DND-41 (cell line): ENCODE data around the gene DENND1C.
"Not testable (repeated sequence)": the region's sequence is repeated elsewhere in the genome, so short reads cannot be mapped to it uniquely, and the experiment has no call there.

ENCODE experiments used
- ATAC-seq: fragments of 200-7000 bp; cut with Tn5 transposase; 3 replicates; pipeline ENCODE4 v1.9.1; 2021; ENCODE audit warnings: low read depth; ENCODE audit not compliant: insufficient read depth
- DNase-seq: peaks from one replicate; pipeline ENCODE4 v3.0.0-alpha.2; 2020
- H2AFZ ChIP-seq: 2 replicates; pipeline ENCODE4 v1.6.0; 2012; ENCODE audit warnings: low read depth, low read length
- H3K27ac ChIP-seq: 2 replicates; pipeline ENCODE4 v1.5.1; 2012; ENCODE audit warnings: low read length, inconsistent platforms
- H3K27me3 ChIP-seq: fragments of 200-600 bp; sonication (generic); 2 replicates; pipeline ENCODE4 v1.6.0; 2012; ENCODE audit warnings: low read length, mild to moderate bottlenecking, inconsistent platforms; ENCODE audit not compliant: insufficient read depth, poor library complexity
- H3K36me3 ChIP-seq: 2 replicates; pipeline ENCODE4 v1.5.1; 2012; ENCODE audit warnings: low read length, inconsistent platforms; ENCODE audit not compliant: insufficient read depth
- H3K4me1 ChIP-seq: 2 replicates; pipeline ENCODE4 v1.5.1; 2012; ENCODE audit warnings: mild to moderate bottlenecking, low read length; ENCODE audit not compliant: insufficient read depth
- H3K4me2 ChIP-seq: 2 replicates; pipeline ENCODE4 v1.6.0; 2012; ENCODE audit warnings: mild to moderate bottlenecking, moderate library complexity, low read length, inconsistent platforms; ENCODE audit not compliant: insufficient read depth
- H3K4me3 ChIP-seq, 2 experiments: fragments of 200-600 bp in 1 of 2; shearing (Covaris generic) in 1 of 2; 2 replicates each; pipeline ENCODE4 v1.5.1; 2012 to 2016; ENCODE audit warnings: inconsistent platforms in 2 of 2, low read length in 2 of 2, mild to moderate bottlenecking in 2 of 2, low read depth in 1 of 2, moderate library complexity in 1 of 2
- H3K79me2 ChIP-seq: 2 replicates; pipeline ENCODE4 v1.6.0; 2012; ENCODE audit warnings: low read length, inconsistent platforms; ENCODE audit not compliant: insufficient read depth
- H3K9ac ChIP-seq: 2 replicates; pipeline ENCODE4 v1.6.0; 2012; ENCODE audit warnings: low read depth, mild to moderate bottlenecking, inconsistent platforms, low read length, moderate library complexity
- H3K9me3 ChIP-seq: 2 replicates; pipeline ENCODE4 v1.5.1; 2012; ENCODE audit warnings: low read length, moderate library complexity, mild to moderate bottlenecking, inconsistent platforms; ENCODE audit not compliant: insufficient read depth, severe bottlenecking
- H4K20me1 ChIP-seq: 2 replicates; pipeline ENCODE4 v1.6.0; 2012; ENCODE audit warnings: low read length; ENCODE audit not compliant: insufficient read depth
- CTCF ChIP-seq: IDR thresholded peaks from 2 replicates; pipeline ENCODE4 v1.5.1; 2012; ENCODE audit warnings: borderline replicate concordance, low read length, moderate library complexity, mild to moderate bottlenecking; ENCODE audit not compliant: poor library complexity, severe bottlenecking; ENCODE audit errors: extremely low read depth
- EZH2 ChIP-seq: IDR thresholded peaks from 3 replicates; pipeline ENCODE4 v1.6.1; 2012; ENCODE audit warnings: borderline replicate concordance, low read depth, mild to moderate bottlenecking, moderate library complexity, low read length, inconsistent platforms; ENCODE audit not compliant: severe bottlenecking

Gene DENND1C

DNA sequence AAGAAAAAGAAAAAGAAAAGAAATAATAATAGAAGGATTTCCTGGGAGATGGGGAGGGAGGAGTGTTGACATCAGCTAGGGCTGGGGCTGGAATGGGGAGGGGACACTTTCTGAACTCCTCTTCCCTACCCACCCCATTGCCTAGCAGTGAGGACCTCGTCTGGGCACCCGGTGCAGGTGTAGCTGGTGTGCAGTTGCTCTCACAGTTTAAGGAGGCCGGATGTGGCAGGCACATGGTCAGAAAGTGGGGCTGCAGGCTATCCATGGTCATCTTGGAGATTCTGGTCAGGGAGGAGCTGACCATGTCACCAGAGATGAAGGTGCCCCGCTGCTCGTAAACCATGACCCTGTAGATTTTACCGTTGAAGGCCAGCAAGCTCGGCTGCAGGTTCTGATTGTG lies 29.0 kb upstream of the DENND1C start:
- no peak overlapping the region for H2AFZ ChIP-seq
- H3K9ac ChIP-seq = no peak overlapping the region
- DNase-seq = no peak
- H3K27ac ChIP-seq = no peak overlapping the region
- no peaks in the 10 kb centered on the region for H3K79me2 ChIP-seq
- ATAC-seq = no peak
- no peaks in the 10 kb centered on the region for H3K9me3 ChIP-seq
- no peaks in the 10 kb centered on the region for H4K20me1 ChIP-seq
- H3K4me2 ChIP-seq = no peak overlapping the region
- no peaks in the 10 kb centered on the region for H3K4me1 ChIP-seq
- TF ChIP-seq EZH2 (no peak), CTCF (no peak)
- no peaks in the 10 kb centered on the region for H3K27me3 ChIP-seq
- no peaks in the 10 kb centered on the region for H3K36me3 ChIP-seq
- no peak overlapping the region for H3K4me3 ChIP-seq

DNA sequence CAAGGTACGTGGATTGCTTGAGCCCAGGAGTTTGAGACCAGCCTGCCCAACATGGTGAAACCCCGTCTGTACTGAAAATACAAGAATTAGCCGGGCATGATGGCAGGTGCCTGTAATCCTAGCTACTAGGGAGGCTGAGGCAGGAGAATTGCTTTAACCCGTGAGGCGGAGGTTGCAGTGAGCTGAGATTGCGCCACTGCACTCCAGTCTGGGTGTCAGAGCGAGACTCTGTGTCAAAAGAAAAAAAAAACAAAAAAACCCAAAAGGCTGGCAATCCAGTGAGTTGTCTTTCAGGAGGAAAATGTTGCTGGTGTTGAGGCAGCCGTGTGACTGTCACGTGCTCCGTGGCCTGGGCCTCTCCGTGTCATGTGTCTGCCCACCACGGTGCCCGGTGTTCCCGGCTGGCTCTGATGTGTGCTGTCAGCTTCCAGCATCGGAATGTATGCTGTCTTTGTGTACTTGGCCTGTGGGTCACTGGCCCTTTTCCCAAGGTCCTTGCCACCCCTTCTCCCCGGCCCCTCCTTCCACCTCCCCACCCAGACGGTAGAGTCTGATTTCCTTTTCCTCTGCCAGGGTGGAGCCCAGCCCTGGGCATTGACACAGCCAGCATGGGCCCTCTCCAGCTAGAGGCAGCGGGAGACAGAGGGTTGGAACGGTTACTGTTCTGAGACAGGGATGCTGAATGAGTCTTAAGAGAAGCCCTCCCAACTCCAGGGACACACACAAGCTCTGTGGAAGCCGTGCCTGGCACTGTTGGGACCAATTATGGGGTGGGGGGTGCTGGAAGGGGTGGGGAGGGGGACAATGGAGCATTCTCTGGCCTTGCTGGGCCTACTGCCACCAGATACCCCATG lies 27.8 kb upstream of the DENND1C start:
- no peak overlapping the region for H3K9ac ChIP-seq

GRCh38 chr19:6508028-6508771 lies 26.6 kb upstream of the DENND1C start:
- H2AFZ ChIP-seq, H3K27ac ChIP-seq, H4K20me1 ChIP-seq, H3K36me3 ChIP-seq, H3K9ac ChIP-seq, H3K4me1 ChIP-seq, H3K27me3 ChIP-seq, DNase-seq, H3K4me3 ChIP-seq, H3K79me2 ChIP-seq, ATAC-seq, H3K4me2 ChIP-seq, H3K9me3 ChIP-seq: not testable (repeated sequence)

More for the DNA sequence above, 27.8 kb upstream of the DENND1C start:
- Histone ChIP-seq H3K4me2 (no peak overlapping the region), H3K27ac (no peak overlapping the region), H3K36me3 (no peaks in the 10 kb centered on the region), H3K4me3 (no peak overlapping the region), H3K4me1 (no peaks in the 10 kb centered on the region), H2AFZ (no peak overlapping the region), H4K20me1 (no peaks in the 10 kb centered on the region), H3K79me2 (no peaks in the 10 kb centered on the region), H3K9me3 (no peaks in the 10 kb centered on the region), H3K27me3 (no peaks in the 10 kb centered on the region)
- DNase-seq (no peak), ATAC-seq (no peak)
- TF ChIP-seq EZH2 (no peak), CTCF (no peak)

GRCh38 chr19:6503407-6504201 lies 22.0 kb upstream of the DENND1C start:
- TF ChIP-seq CTCF (no peak), EZH2 (no peak)
- Histone ChIP-seq H3K27ac (no peak overlapping the region), H2AFZ (no peak overlapping the region), H3K36me3 (no peaks in the 10 kb centered on the region), H4K20me1 (no peaks in the 10 kb centered on the region), H3K4me3 (no peak overlapping the region), H3K9me3 (no peaks in the 10 kb centered on the region), H3K9ac (no peak overlapping the region), H3K27me3 (peaks cover 13% of the 10 kb centered on the region), H3K4me1 (peaks cover 3% of the 10 kb centered on the region), H3K79me2 (no peaks in the 10 kb centered on the region), H3K4me2 (no peak overlapping the region)
- no peak for ATAC-seq
- no peak for DNase-seq
